Keratinocyte (primary cell): ENCODE data around the gene SPRY4. TPM values are rescaled to one million over a fixed set of nuclear protein-coding genes. Genes with fewer than 3 reads are reported as not detected.
A peak's percentile ranks its signal among the peaks of the same experiment; 100 is the strongest.
"Not testable (repeated sequence)": the region's sequence is repeated elsewhere in the genome, so short reads cannot be mapped to it uniquely, and the experiment has no call there.

Experiments used
- DNase-seq: peaks from one replicate; pipeline ENCODE4 v3.0.0-alpha.2; 2011; ENCODE audit warnings: low read depth, missing footprints, low spot score
- FAIRE-seq: peaks from 2 replicates; lab custom pipeline; 2011; peaks lifted over from hg19 to GRCh38; lab: Jason Lieb, UNC
- H2AFZ ChIP-seq: 2 replicates; pipeline ENCODE4 v1.6.0; 2012; ENCODE audit warnings: low read length, control low read depth, inconsistent platforms; ENCODE audit not compliant: control insufficient read depth
- H3K27ac ChIP-seq: 2 replicates; pipeline ENCODE4 v1.5.1; 2011; ENCODE audit warnings: low read length; ENCODE audit not compliant: control insufficient read depth, insufficient read depth
- H3K27me3 ChIP-seq: 3 replicates; pipeline ENCODE4 v1.6.0; 2011; ENCODE audit warnings: low read length; ENCODE audit not compliant: control insufficient read depth, insufficient read depth; ENCODE audit errors: extremely low read depth
- H3K36me3 ChIP-seq, 2 experiments: 2 replicates in 1 of 2; 3 replicates in 1 of 2; pipeline ENCODE4 v1.5.1; 2011; ENCODE audit warnings: low read length in 2 of 2, mild to moderate bottlenecking in 1 of 2; ENCODE audit not compliant: control insufficient read depth in 2 of 2, insufficient read depth in 2 of 2; ENCODE audit errors: extremely low read depth in 1 of 2
- H3K4me1 ChIP-seq: 3 replicates; pipeline ENCODE4 v1.5.1; 2011; ENCODE audit warnings: low read length; ENCODE audit not compliant: control insufficient read depth, insufficient read depth; ENCODE audit errors: extremely low read depth
- H3K4me2 ChIP-seq: 3 replicates; pipeline ENCODE4 v1.6.0; 2011; ENCODE audit warnings: low read depth, low read length; ENCODE audit not compliant: control insufficient read depth, insufficient read depth; ENCODE audit errors: extremely low read depth
- H3K4me3 ChIP-seq, 3 experiments: fragments of 200-600 bp in 1 of 3; sonication (generic) in 1 of 3; 2 replicates in 2 of 3; 3 replicates in 1 of 3; pipeline ENCODE4 v1.5.1; 2011 to 2016; ENCODE audit warnings: low read length in 3 of 3, mild to moderate bottlenecking in 3 of 3, control low read depth in 2 of 3, inconsistent platforms in 1 of 3, low read depth in 1 of 3, mixed read lengths in 1 of 3, mixed run types in 1 of 3, moderate library complexity in 1 of 3; ENCODE audit not compliant: control insufficient read depth in 2 of 3, insufficient read depth in 2 of 3; ENCODE audit errors: extremely low read depth in 1 of 3
- H3K79me2 ChIP-seq: 2 replicates; pipeline ENCODE4 v1.6.0; 2012; ENCODE audit warnings: low read length; ENCODE audit not compliant: control insufficient read depth, insufficient read depth
- H3K9ac ChIP-seq: 3 replicates; pipeline ENCODE4 v1.6.0; 2011; ENCODE audit warnings: low read length; ENCODE audit not compliant: control insufficient read depth, insufficient read depth; ENCODE audit errors: extremely low read depth
- H3K9me1 ChIP-seq: 3 replicates; pipeline ENCODE4 v1.6.0; 2011; ENCODE audit warnings: low read length; ENCODE audit not compliant: control insufficient read depth, insufficient read depth; ENCODE audit errors: extremely low read depth
- H3K9me3 ChIP-seq: 2 replicates; pipeline ENCODE4 v1.5.1; 2012; ENCODE audit warnings: low read depth, low read length; ENCODE audit not compliant: control insufficient read depth
- H4K20me1 ChIP-seq: 3 replicates; pipeline ENCODE4 v1.6.0; 2011; ENCODE audit warnings: low read length; ENCODE audit not compliant: control insufficient read depth, insufficient read depth; ENCODE audit errors: extremely low read depth
- EZH2 ChIP-seq: IDR thresholded peaks from one replicate; pipeline ENCODE4 v1.6.1; 2012; ENCODE audit warnings: inconsistent platforms, mild to moderate bottlenecking, low read length, moderate library complexity
- dilution Hi-C: fragments of 300-500 bp; cut with MboI; formaldehyde crosslinking; loops from one replicate; pipeline ENCODE4 v1.7.0; 2020; ENCODE audit warnings: low sequenced_read_pairs; ENCODE audit not compliant: extremely low pct_ligation_motif_present
- polyA plus RNA-seq, 5 experiments: library from polyadenylated mRNA; depleted of rRNA in 3 of 5; stranded (reverse) in 3 of 5; stranded (forward) in 1 of 5; unstranded in 1 of 5; fragments of >200 nt; gene quantifications; 1 replicate in 1 of 5; 2 replicates in 3 of 5; 3 replicates in 1 of 5; pipeline versions ENCODE4 v1.2.1 to v1.2.3, GENCODE V29; 2011 to 2012; ENCODE audit warnings: missing spikeins in 2 of 5, low read depth in 1 of 5, low replicate concordance in 1 of 5
- TF ChIP-seq, protein P1 (sequence below), 3 experiments: IDR thresholded peaks in 1 of 3; conservative IDR thresholded peaks in 1 of 3; optimal IDR thresholded peaks in 1 of 3; 2 replicates in 2 of 3; 3 replicates in 1 of 3; pipeline versions ENCODE3 to v1.5.1; 2011; ENCODE audit warnings: low read length in 3 of 3, mild to moderate bottlenecking in 3 of 3, moderate library complexity in 2 of 3, control low read depth in 1 of 3, inconsistent platforms in 1 of 3; ENCODE audit not compliant: insufficient read depth in 2 of 3; ENCODE audit errors: extremely low read depth in 1 of 3

The SPRY4 gene
- polyA plus RNA-seq, 1 donor (not counting 4 experiments of a cell fraction or from before 2014, with no cell fraction given): 10.2 TPM

DNA sequence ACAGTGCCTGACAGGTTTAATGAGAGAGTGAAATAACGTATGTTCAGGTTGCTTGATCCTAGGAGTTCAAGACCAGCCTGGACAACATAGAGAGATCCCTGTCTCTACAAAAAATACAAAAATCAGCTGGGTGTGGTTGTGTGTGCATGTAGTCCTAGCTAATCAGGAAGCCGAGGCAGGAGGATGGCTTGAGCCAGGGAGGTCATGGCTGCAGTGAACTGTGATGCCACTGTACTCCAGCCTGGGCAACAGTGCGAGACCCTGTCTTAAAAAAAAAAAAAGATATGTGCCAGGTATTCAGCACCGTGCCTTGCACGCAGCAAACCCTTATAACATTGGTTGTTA is 38.8 kb upstream of the SPRY4 start:
- H4K20me1 ChIP-seq: no peaks in the 10 kb centered on the region
- peak overlapping the region in 2 of 3 experiments; percentile 9 to 86 for H3K4me3 ChIP-seq
- H3K9me1 ChIP-seq: no peaks in the 10 kb centered on the region
- dilution Hi-C loops: no loop called here
- peak overlapping the region; percentile 84 for H3K9ac ChIP-seq
- TF ChIP-seq EZH2: no peak
- TF ChIP-seq, protein P1, sequence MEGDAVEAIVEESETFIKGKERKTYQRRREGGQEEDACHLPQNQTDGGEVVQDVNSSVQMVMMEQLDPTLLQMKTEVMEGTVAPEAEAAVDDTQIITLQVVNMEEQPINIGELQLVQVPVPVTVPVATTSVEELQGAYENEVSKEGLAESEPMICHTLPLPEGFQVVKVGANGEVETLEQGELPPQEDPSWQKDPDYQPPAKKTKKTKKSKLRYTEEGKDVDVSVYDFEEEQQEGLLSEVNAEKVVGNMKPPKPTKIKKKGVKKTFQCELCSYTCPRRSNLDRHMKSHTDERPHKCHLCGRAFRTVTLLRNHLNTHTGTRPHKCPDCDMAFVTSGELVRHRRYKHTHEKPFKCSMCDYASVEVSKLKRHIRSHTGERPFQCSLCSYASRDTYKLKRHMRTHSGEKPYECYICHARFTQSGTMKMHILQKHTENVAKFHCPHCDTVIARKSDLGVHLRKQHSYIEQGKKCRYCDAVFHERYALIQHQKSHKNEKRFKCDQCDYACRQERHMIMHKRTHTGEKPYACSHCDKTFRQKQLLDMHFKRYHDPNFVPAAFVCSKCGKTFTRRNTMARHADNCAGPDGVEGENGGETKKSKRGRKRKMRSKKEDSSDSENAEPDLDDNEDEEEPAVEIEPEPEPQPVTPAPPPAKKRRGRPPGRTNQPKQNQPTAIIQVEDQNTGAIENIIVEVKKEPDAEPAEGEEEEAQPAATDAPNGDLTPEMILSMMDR (optimal IDR thresholded peaks at IDR 0.05 in 1 of 3, IDR thresholded peaks at IDR 0.05 in 1 of 3, conservative IDR thresholded peaks at IDR 0.05 in 1 of 3; ENCODE audit: extremely low read depth in 1 of 3, insufficient read depth in 2 of 3, low read length in 3 of 3): no peak
- no peaks in the 10 kb centered on the region for H3K79me2 ChIP-seq
- no peak overlapping the region for H2AFZ ChIP-seq
- H3K27ac ChIP-seq: peak overlapping the region; percentile 94
- H3K9me3 ChIP-seq: no peaks in the 10 kb centered on the region
- H3K36me3 ChIP-seq: no peaks in the 10 kb centered on the region
- H3K4me1 ChIP-seq: peaks cover 26% of the 10 kb centered on the region
- peak overlapping the region; percentile 87 for H3K4me2 ChIP-seq
- DNase-seq: no peak
- H3K27me3 ChIP-seq: no peaks in the 10 kb centered on the region
- FAIRE-seq: no peak

DNA sequence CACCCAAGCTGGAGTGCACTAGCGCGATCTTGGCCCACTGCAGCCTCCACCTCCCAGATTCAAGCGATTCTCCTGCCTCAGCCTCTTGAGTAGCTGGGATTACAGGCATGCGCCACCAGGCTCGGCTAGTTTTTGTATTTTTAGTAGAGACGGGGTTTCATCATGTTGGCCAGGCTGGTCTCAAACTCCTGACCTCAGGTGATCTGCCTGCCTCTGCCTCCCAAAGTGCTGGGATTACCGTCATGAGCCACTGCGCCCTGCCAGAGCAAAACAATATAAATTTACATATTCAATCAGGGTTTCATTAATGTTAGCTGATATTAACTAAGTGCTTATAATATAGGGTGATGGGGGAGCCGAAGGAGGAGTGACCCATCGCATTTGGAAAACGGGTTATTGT is 37.4 kb upstream of the SPRY4 start:
- H2AFZ ChIP-seq, H3K9me3 ChIP-seq, H4K20me1 ChIP-seq, H3K9ac ChIP-seq, DNase-seq, H3K9me1 ChIP-seq, H3K4me3 ChIP-seq, H3K36me3 ChIP-seq, dilution Hi-C loops, H3K79me2 ChIP-seq, H3K27me3 ChIP-seq, FAIRE-seq: not testable (repeated sequence)
- Histone ChIP-seq H3K4me1 (peaks cover 36% of the 10 kb centered on the region), H3K27ac (peak overlapping the region; percentile 59), H3K4me2 (peak overlapping the region; percentile 6)

- Histone ChIP-seq H3K79me2 (no peaks in the 10 kb centered on the region), H3K27ac (no peak overlapping the region), H4K20me1 (no peaks in the 10 kb centered on the region), H3K9me1 (no peaks in the 10 kb centered on the region), H3K9ac (no peak overlapping the region), H3K4me1 (peaks cover 40% of the 10 kb centered on the region), H2AFZ (peak overlapping the region; percentile 14), H3K9me3 (no peaks in the 10 kb centered on the region), H3K36me3 (no peaks in the 10 kb centered on the region), H3K27me3 (no peaks in the 10 kb centered on the region), H3K4me3 (no peak overlapping the region), H3K4me2 (no peak overlapping the region)
- no peak for FAIRE-seq
- TF ChIP-seq, protein P1 (optimal IDR thresholded peaks at IDR 0.05 in 1 of 3, IDR thresholded peaks at IDR 0.05 in 1 of 3, conservative IDR thresholded peaks at IDR 0.05 in 1 of 3; ENCODE audit: extremely low read depth in 1 of 3, insufficient read depth in 2 of 3, low read length in 3 of 3): no peak
- no peak for TF ChIP-seq EZH2
- no peak for DNase-seq
- dilution Hi-C loops: no loop called here
These were observed 35.8 kb upstream of the SPRY4 start for GRCh38 chr5:142360607-142361120.
